Esophagus (tissue), 2 donors: ENCODE data around the gene AAK1. TPM values are rescaled to one million over a fixed set of nuclear protein-coding genes. Genes with fewer than 3 reads are reported as not detected.
A peak's percentile ranks its signal among the peaks of the same experiment; 100 is the strongest.

Experiments used
- H3K27ac ChIP-seq, 2 donors: one replicate each; pipeline ENCODE4 v1.5.1; 2013; ENCODE audit warnings: low read depth in 2 of 2, mild to moderate bottlenecking in 2 of 2, inconsistent platforms in 1 of 2, low read length in 1 of 2, moderate library complexity in 1 of 2
- H3K27me3 ChIP-seq, 2 donors: one replicate each; pipeline ENCODE4 v1.6.1; 2013; ENCODE audit warnings: low read length in 2 of 2, control low read depth in 1 of 2, mild to moderate bottlenecking in 1 of 2; ENCODE audit not compliant: insufficient read depth in 2 of 2, control insufficient read depth in 1 of 2
- H3K36me3 ChIP-seq, 2 donors: one replicate each; pipeline ENCODE4 v1.6.1; 2013; ENCODE audit warnings: low read length in 1 of 2; ENCODE audit not compliant: control insufficient read depth in 2 of 2, insufficient read depth in 2 of 2
- H3K4me1 ChIP-seq, 2 donors: one replicate each; pipeline ENCODE4 v1.6.1; 2013; ENCODE audit warnings: low read length in 1 of 2; ENCODE audit not compliant: control insufficient read depth in 2 of 2, insufficient read depth in 2 of 2
- H3K4me3 ChIP-seq, 2 donors: one replicate each; pipeline ENCODE4 v1.5.1; 2013; ENCODE audit warnings: low read length in 2 of 2, mild to moderate bottlenecking in 2 of 2, low read depth in 1 of 2, moderate library complexity in 1 of 2
- H3K9me3 ChIP-seq, 2 donors: one replicate each; pipeline ENCODE4 v1.6.1; 2013; ENCODE audit warnings: mild to moderate bottlenecking in 2 of 2, low read depth in 1 of 2, low read length in 1 of 2, moderate library complexity in 1 of 2; ENCODE audit not compliant: control insufficient read depth in 2 of 2, insufficient read depth in 1 of 2
- WGBS, 2 donors: extraction: QIAGEN DNeasy Blood & Tissue Kit; methylation state at CpG; one replicate each; pipeline ENCODE4 v1.1.7; 2013; 5-methylcytosine and 5-hydroxymethylcytosine counted together
- polyA plus RNA-seq, 2 donors: library from polyadenylated mRNA; stranded (reverse); fragments of 200-250 nt; gene quantifications; one replicate each; pipeline ENCODE4 v1.2.3, GENCODE V29; 2013
- donor health status: healthy with polysubstance abuse.
- donor health status: Bipolar disorder and iron deficiency.

AAK1 gene
- polyA plus RNA-seq, 2 donors, result 4.4 to 8.4 TPM

- no peaks in the 10 kb centered on the region for H3K9me3 ChIP-seq
- no peak overlapping the region for H3K27ac ChIP-seq
- no peaks in the 10 kb centered on the region for H3K27me3 ChIP-seq
- H3K4me1 ChIP-seq, result no peaks in the 10 kb centered on the region
- peaks cover 7 to 31% of the 10 kb centered on the region in 2 donors for H3K36me3 ChIP-seq
- 78 to 92% methylated on average over 2 of the region's 2 CpGs for WGBS, 2 donors
- no peak overlapping the region for H3K4me3 ChIP-seq
Measured at GRCh38 chr2:69521747-69522146, 121.8 kb downstream of the AAK1 start.

- peaks cover 13 to 30% of the 10 kb centered on the region in 2 donors for H3K36me3 ChIP-seq
Measured at GRCh38 chr2:69518841-69519240, 124.7 kb downstream of the AAK1 start.

GRCh38 chr2:69517410-69517809 lies 126.1 kb downstream of the AAK1 start:
- Histone ChIP-seq H3K27me3 (no peaks in the 10 kb centered on the region), H3K4me1 (no peaks in the 10 kb centered on the region), H3K9me3 (no peaks in the 10 kb centered on the region), H3K36me3 (peaks cover 13 to 27% of the 10 kb centered on the region in 2 donors), H3K27ac (no peak overlapping the region), H3K4me3 (no peak overlapping the region)
- WGBS, 2 donors, result 71 to 82% methylated on average over 7 of the region's 7 CpGs

More at GRCh38 chr2:69518841-69519240, 124.7 kb downstream of the AAK1 start:
- H3K4me1 ChIP-seq, result no peaks in the 10 kb centered on the region
- H3K27me3 ChIP-seq, result no peaks in the 10 kb centered on the region
- peak overlapping the region; percentile 14 to 19 for H3K27ac ChIP-seq
- 36 to 53% methylated on average over 6 of the region's 6 CpGs for WGBS, 2 donors
- no peaks in the 10 kb centered on the region for H3K9me3 ChIP-seq
- no peak overlapping the region for H3K4me3 ChIP-seq

GRCh38 chr2:69514819-69515218 lies 128.7 kb downstream of the AAK1 start:
- Histone ChIP-seq H3K27me3 (no peaks in the 10 kb centered on the region), H3K9me3 (no peaks in the 10 kb centered on the region), H3K36me3 (peaks cover 18 to 23% of the 10 kb centered on the region in 2 donors), H3K4me3 (no peak overlapping the region), H3K4me1 (no peaks in the 10 kb centered on the region), H3K27ac (no peak overlapping the region)
- 37 to 50% methylated on average over 1 of the region's 1 CpG for WGBS, 2 donors

GRCh38 chr2:69514406-69514805 lies 129.1 kb downstream of the AAK1 start:
- Histone ChIP-seq H3K4me3 (no peak overlapping the region), H3K9me3 (no peaks in the 10 kb centered on the region), H3K27me3 (no peaks in the 10 kb centered on the region), H3K4me1 (no peaks in the 10 kb centered on the region), H3K36me3 (peaks cover 18 to 23% of the 10 kb centered on the region in 2 donors), H3K27ac (no peak overlapping the region)
- 79 to 83% methylated on average over 2 of the region's 2 CpGs for WGBS, 2 donors

- 85 to 92% methylated on average over 3 of the region's 3 CpGs for WGBS, 2 donors
- Histone ChIP-seq H3K4me3 (no peak overlapping the region), H3K36me3 (peaks cover 20 to 21% of the 10 kb centered on the region in 2 donors), H3K4me1 (no peaks in the 10 kb centered on the region), H3K27me3 (no peaks in the 10 kb centered on the region), H3K27ac (no peak overlapping the region), H3K9me3 (no peaks in the 10 kb centered on the region)
Measured at GRCh38 chr2:69512446-69512845, 131.1 kb downstream of the AAK1 start.

GRCh38 chr2:69510204-69510603 lies 133.3 kb downstream of the AAK1 start:
- Histone ChIP-seq H3K4me1 (no peaks in the 10 kb centered on the region), H3K4me3 (no peak overlapping the region), H3K36me3 (peaks cover 20 to 30% of the 10 kb centered on the region in 2 donors), H3K27ac (no peak overlapping the region), H3K9me3 (no peaks in the 10 kb centered on the region), H3K27me3 (no peaks in the 10 kb centered on the region)
- 90 to 99% methylated on average over 2 of the region's 2 CpGs for WGBS, 2 donors

GRCh38 chr2:69509750-69510140 lies 133.8 kb downstream of the AAK1 start:
- no peaks in the 10 kb centered on the region for H3K9me3 ChIP-seq
- no peak overlapping the region for H3K4me3 ChIP-seq
- H3K36me3 ChIP-seq, result peaks cover 20 to 30% of the 10 kb centered on the region in 2 donors
- H3K27me3 ChIP-seq, result no peaks in the 10 kb centered on the region
- no peaks in the 10 kb centered on the region for H3K4me1 ChIP-seq
- 91 to 92% methylated on average over 7 of the region's 7 CpGs for WGBS, 2 donors
- H3K27ac ChIP-seq, result no peak overlapping the region

- H3K9me3 ChIP-seq, result no peaks in the 10 kb centered on the region
- WGBS, 2 donors, result 78% methylated on average over 7 of the region's 7 CpGs
- no peaks in the 10 kb centered on the region for H3K4me1 ChIP-seq
- no peaks in the 10 kb centered on the region for H3K27me3 ChIP-seq
- H3K4me3 ChIP-seq, result no peak overlapping the region
- no peak overlapping the region for H3K27ac ChIP-seq
- H3K36me3 ChIP-seq, result peaks cover 15 to 28% of the 10 kb centered on the region in 2 donors
Measured at GRCh38 chr2:69509011-69509749, 134.4 kb downstream of the AAK1 start.

- H3K36me3 ChIP-seq, result peaks cover 12 to 13% of the 10 kb centered on the region in 2 donors
- no peaks in the 10 kb centered on the region for H3K27me3 ChIP-seq
- H3K9me3 ChIP-seq, result no peaks in the 10 kb centered on the region
- 90 to 92% methylated on average over 6 of the region's 6 CpGs for WGBS, 2 donors
- H3K4me3 ChIP-seq, result no peak overlapping the region
- H3K27ac ChIP-seq, result no peak overlapping the region
- no peaks in the 10 kb centered on the region for H3K4me1 ChIP-seq
Measured at GRCh38 chr2:69505710-69506109, 137.8 kb downstream of the AAK1 start.
